Dermis blood vessel endothelial cell (primary cell): ENCODE measurements around the gene TMEM131. TPM values are rescaled to one million over a fixed set of nuclear protein-coding genes. Genes with fewer than 3 reads are reported as not detected.

Experiments used
- total RNA-seq: library from RNA; depleted of rRNA; stranded (reverse); fragments of >200 nt; gene quantifications from 2 replicates; pipeline ENCODE4 v1.2.3, GENCODE V29; 2014

Gene TMEM131
- total RNA-seq, 1 donor from 2014 or later, result 22.3 TPM

Other genes starting within 250 kb of the TMEM131 start
- gene VWA3B, start 91.2 kb upstream of the TMEM131 start, total RNA-seq, result not detected in 2 replicates